ENCODE measurements around the gene SPPL2A. TPM values are rescaled to one million over a fixed set of nuclear protein-coding genes. Genes with fewer than 3 reads are reported as not detected.

Gene SPPL2A
- total and polyA plus RNA-seq, 11 donors = 21.5 to 231 (median 115) TPM

- H3K4me3 ChIP-seq = no peak overlapping the region
- intact Hi-C loops (cut with DNase I) = loop anchor here in 9 of 10 donors (1.0 to 10.0 kb wide), 4 partner anchors 201 to 229 kb away; partner anchors contain the start of gene AP4E1 (in 2 of the 9)
- peak; percentile 69 to 83 (median 78) for TF ChIP-seq CTCF (IDR thresholded peaks at IDR 0.05)
- no peak for TF ChIP-seq POLR2A (IDR thresholded peaks at IDR 0.05)
- no peak overlapping the region for H3K27ac ChIP-seq
- ATAC-seq (no peak), DNase-seq (no peak)
- H3K36me3 ChIP-seq = peaks cover 0 to 18% (median 0%) of the 10 kb centered on the region in 9 donors
- H3K27me3 ChIP-seq = no peaks in the 10 kb centered on the region
- no peaks in the 10 kb centered on the region for H3K9me3 ChIP-seq
- peaks cover 0 to 58% (median 23%) of the 10 kb centered on the region in 12 donors for H3K4me1 ChIP-seq
These were observed 89.9 kb downstream of the SPPL2A start for GRCh38 chr15:50675535-50676144.

- WGBS, 4 donors = 44 to 62% (median 50%) methylated on average over 2 of the region's 2 CpGs
- no peak overlapping the region for H3K27ac ChIP-seq
- no peaks in the 10 kb centered on the region for H3K27me3 ChIP-seq
- peaks cover 0 to 44% (median 12%) of the 10 kb centered on the region in 12 donors for H3K4me1 ChIP-seq
- DNase-seq (no peak), ATAC-seq (no peak)
- intact Hi-C loops (cut with DNase I) = loop anchor here in 2 of 10 donors (10.0 kb wide), 1 partner anchor 235 kb away; the partner anchor contains the start of gene AP4E1 (in 2 of the 2)
- no peak overlapping the region for H3K4me3 ChIP-seq
- peaks cover 0 to 26% (median 12%) of the 10 kb centered on the region in 9 donors for H3K36me3 ChIP-seq
- TF ChIP-seq POLR2A (IDR thresholded peaks at IDR 0.05) (no peak), CTCF (IDR thresholded peaks at IDR 0.05) (no peak)
- no peaks in the 10 kb centered on the region for H3K9me3 ChIP-seq
These were observed 95.4 kb downstream of the SPPL2A start for GRCh38 chr15:50670115-50670514.

GRCh38 chr15:50669611-50670010 is 95.9 kb downstream of the SPPL2A start:
- WGBS, 4 donors = 73 to 74% (median 73%) methylated on average over 1 of the region's 1 CpG
- intact Hi-C loops (cut with DNase I) = loop anchor here in 2 of 10 donors (10.0 kb wide), 1 partner anchor 235 kb away; the partner anchor contains the start of gene AP4E1 (in 2 of the 2)
- TF ChIP-seq POLR2A (IDR thresholded peaks at IDR 0.05) = no peak
- TF ChIP-seq CTCF (IDR thresholded peaks at IDR 0.05) = no peak

GRCh38 chr15:50665938-50666337 is 99.6 kb downstream of the SPPL2A start:
- 83 to 87% (median 84%) methylated on average over 5 of the region's 5 CpGs for WGBS, 4 donors
- no peak overlapping the region for H3K27ac ChIP-seq
- no peak for ATAC-seq
- H3K27me3 ChIP-seq = no peaks in the 10 kb centered on the region
- H3K4me3 ChIP-seq = no peak overlapping the region
- DNase-seq = no peak
- H3K4me1 ChIP-seq = peaks cover 0 to 27% (median 9%) of the 10 kb centered on the region in 12 donors
- TF ChIP-seq CTCF (IDR thresholded peaks at IDR 0.05) (no peak), POLR2A (IDR thresholded peaks at IDR 0.05) (no peak)
- intact Hi-C loops (cut with DNase I) = no loop called here
- H3K36me3 ChIP-seq = peaks cover 0 to 55% (median 38%) of the 10 kb centered on the region in 9 donors
- H3K9me3 ChIP-seq = no peaks in the 10 kb centered on the region

More at GRCh38 chr15:50669611-50670010, 95.9 kb downstream of the SPPL2A start:
- peaks cover 0 to 30% (median 17%) of the 10 kb centered on the region in 9 donors for H3K36me3 ChIP-seq
- H3K4me1 ChIP-seq = peaks cover 0 to 44% (median 12%) of the 10 kb centered on the region in 12 donors
- H3K9me3 ChIP-seq = no peaks in the 10 kb centered on the region
- ATAC-seq (no peak), DNase-seq (no peak)
- H3K4me3 ChIP-seq = no peak overlapping the region
- no peak overlapping the region for H3K27ac ChIP-seq
- H3K27me3 ChIP-seq = no peaks in the 10 kb centered on the region

Data from heart left ventricle (tissue), 16 donors.